ENCODE results near the gene MAT2B. TPM values are rescaled to one million over a fixed set of nuclear protein-coding genes. Genes with fewer than 3 reads are reported as not detected.

The MAT2B gene
- total RNA-seq, 1 experiment from 2014 or later = 48.4 TPM

DNA sequence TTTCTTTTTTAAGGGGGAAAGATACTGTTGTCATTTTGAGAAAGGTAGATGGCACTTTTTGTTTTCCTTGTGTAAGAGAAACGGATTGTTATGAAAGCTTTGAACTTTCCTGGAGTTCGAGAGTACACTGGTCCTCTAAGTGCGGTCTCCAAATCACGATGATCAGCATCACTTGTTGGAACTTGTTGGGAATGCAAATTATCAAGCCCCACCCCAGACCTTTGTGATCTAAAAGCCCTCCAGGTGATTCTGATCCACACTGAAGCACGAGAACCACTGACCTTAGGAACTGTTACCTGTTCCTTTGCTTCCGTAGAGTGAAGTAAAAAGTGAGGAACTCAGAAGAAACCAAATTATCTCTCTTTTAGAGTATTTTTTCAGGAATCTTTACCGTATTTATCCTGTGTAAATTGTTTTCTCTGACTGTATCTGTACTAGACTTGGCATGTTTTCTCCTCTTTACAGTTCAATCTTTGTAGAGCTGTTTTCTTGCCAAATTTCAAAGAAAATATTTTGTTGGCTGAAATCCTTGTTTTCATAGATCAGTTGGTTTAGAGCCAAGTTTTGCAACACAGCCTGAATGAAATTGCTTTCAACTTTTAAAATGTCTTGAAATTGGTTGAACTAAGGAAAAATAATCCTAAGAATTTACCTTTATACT, 4.0 kb downstream of the MAT2B start:
- Histone ChIP-seq H2BK5ac (ENCODE audit: insufficient read length, low read length) (no peak overlapping the region), H2BK120ac (ENCODE audit: low read depth, low read length, poor library complexity, severe bottlenecking) (no peak overlapping the region), H3K4me2 (ENCODE audit: insufficient read depth, insufficient read length, low read length) (no peak overlapping the region), H4K8ac (replicated peaks; ENCODE audit: insufficient read length, low read depth, low read length) (no peak overlapping the region), H2AFZ (ENCODE audit: low read length) (no peak overlapping the region), H3T11ph (ENCODE audit: low read length) (no peak overlapping the region), H3K23ac (ENCODE audit: insufficient read length, low read depth, low read length) (no peak overlapping the region), H3K56ac (ENCODE audit: insufficient read length, low read depth, low read length) (no peak overlapping the region), H4K5ac (ENCODE audit: insufficient read length, low read depth, low read length) (no peak overlapping the region), H3K4me1 (ENCODE audit: insufficient read depth, low read length) (peaks cover 3% of the 10 kb centered on the region; the same call in 1 of the 2 replicates), H4K20me1 (ENCODE audit: control insufficient read depth, insufficient read depth, insufficient read length) (no peaks in the 10 kb centered on the region), H3K18ac (ENCODE audit: insufficient read length, low read depth, low read length) (no peak overlapping the region), H2BK20ac (ENCODE audit: low read depth, low read length, poor library complexity, severe bottlenecking) (no peak overlapping the region), H3K27me3 (ENCODE audit: insufficient read depth, low read length) (no peaks in the 10 kb centered on the region), H3K27ac (ENCODE audit: insufficient read length, low read depth, low read length) (no peak overlapping the region), H3K79me2 (ENCODE audit: insufficient read depth, low read length) (peaks cover 44% of the 10 kb centered on the region), H2AK5ac (ENCODE audit: insufficient read length, low read length) (no peak overlapping the region), H3K14ac (ENCODE audit: insufficient read depth, low read length) (no peak overlapping the region), H2BK15ac (ENCODE audit: low read depth, low read length) (no peak overlapping the region), H4K91ac (ENCODE audit: insufficient read length, low read depth, low read length) (no peak overlapping the region), H3K9me3 (ENCODE audit: control insufficient read depth, low read depth, low read length) (no peaks in the 10 kb centered on the region), H3K4ac (ENCODE audit: low read depth, low read length) (no peak overlapping the region), H3K23me2 (ENCODE audit: insufficient read length, low read depth, low read length, poor library complexity, severe bottlenecking) (peaks cover 8% of the 10 kb centered on the region), H3K9ac (ENCODE audit: extremely low read depth, insufficient read length, low read length) (no peak overlapping the region), H2BK12ac (ENCODE audit: insufficient read length, low read depth, low read length) (no peak overlapping the region), H3K79me1 (ENCODE audit: insufficient read depth, low read depth, low read length, poor library complexity, severe bottlenecking) (no peaks in the 10 kb centered on the region)
- H3K4me3 Mint-ChIP-seq = peak overlapping the region in 1 of 2 experiments; percentile 35; a peak in 2 of 5 replicates
- TF ChIP-seq, protein P1, sequence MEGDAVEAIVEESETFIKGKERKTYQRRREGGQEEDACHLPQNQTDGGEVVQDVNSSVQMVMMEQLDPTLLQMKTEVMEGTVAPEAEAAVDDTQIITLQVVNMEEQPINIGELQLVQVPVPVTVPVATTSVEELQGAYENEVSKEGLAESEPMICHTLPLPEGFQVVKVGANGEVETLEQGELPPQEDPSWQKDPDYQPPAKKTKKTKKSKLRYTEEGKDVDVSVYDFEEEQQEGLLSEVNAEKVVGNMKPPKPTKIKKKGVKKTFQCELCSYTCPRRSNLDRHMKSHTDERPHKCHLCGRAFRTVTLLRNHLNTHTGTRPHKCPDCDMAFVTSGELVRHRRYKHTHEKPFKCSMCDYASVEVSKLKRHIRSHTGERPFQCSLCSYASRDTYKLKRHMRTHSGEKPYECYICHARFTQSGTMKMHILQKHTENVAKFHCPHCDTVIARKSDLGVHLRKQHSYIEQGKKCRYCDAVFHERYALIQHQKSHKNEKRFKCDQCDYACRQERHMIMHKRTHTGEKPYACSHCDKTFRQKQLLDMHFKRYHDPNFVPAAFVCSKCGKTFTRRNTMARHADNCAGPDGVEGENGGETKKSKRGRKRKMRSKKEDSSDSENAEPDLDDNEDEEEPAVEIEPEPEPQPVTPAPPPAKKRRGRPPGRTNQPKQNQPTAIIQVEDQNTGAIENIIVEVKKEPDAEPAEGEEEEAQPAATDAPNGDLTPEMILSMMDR (conservative IDR thresholded peaks at IDR 0.05) = no peak
- H3K27ac Mint-ChIP-seq = peak overlapping the region; percentile 65 to 86 (median 80); a peak in 3 of 7 replicates
- peaks cover 28 to 36% (median 34%) of the 10 kb centered on the region in 3 experiments; a peak in 6 of 7 replicates for H3K36me3 Mint-ChIP-seq (ENCODE audit: insufficient read depth in 1 of 3, low read depth in 3 of 3)
- no peak for DNase-seq
- H3K4me1 Mint-ChIP-seq = peaks cover 34 to 36% of the 10 kb centered on the region in 2 experiments
- H3K27me3 Mint-ChIP-seq (ENCODE audit: low read depth) = no peaks in the 10 kb centered on the region
- H3K9me3 Mint-ChIP-seq = no peaks in the 10 kb centered on the region; a peak in 1 of 5 replicates
- WGBS (ENCODE audit: extremely low coverage, insufficient read length, low lambda C conversion rate) = no CpG with 5 or more reads among the region's 7 CpGs

Measured in H9 (cell line).